Gastrocnemius medialis (tissue), 4 donors: ENCODE results near the gene OR5AR1.

Experiments
- POLR2A ChIP-seq, 2 donors: fragments of 450-650 bp; IDR thresholded peaks; one replicate each; pipeline ENCODE4 v1.6.1; 2017; ENCODE audit warnings: antibody characterized with exemption in 2 of 2, mild to moderate bottlenecking in 2 of 2, moderate library complexity in 2 of 2
- TF ChIP-seq, protein P1 (sequence below), 5 experiments: fragments of 450-650 bp in 3 of 5; fragments of 200-600 bp in 2 of 5; sonication (generic) in 2 of 5; IDR thresholded peaks in 4 of 5; conservative IDR thresholded peaks in 1 of 5; 1 replicate in 4 of 5; 2 replicates in 1 of 5; pipeline ENCODE4 v1.5.1; 2016 to 2019; ENCODE audit warnings: antibody characterized with exemption in 5 of 5, mild to moderate bottlenecking in 3 of 5, moderate library complexity in 3 of 5

DNA sequence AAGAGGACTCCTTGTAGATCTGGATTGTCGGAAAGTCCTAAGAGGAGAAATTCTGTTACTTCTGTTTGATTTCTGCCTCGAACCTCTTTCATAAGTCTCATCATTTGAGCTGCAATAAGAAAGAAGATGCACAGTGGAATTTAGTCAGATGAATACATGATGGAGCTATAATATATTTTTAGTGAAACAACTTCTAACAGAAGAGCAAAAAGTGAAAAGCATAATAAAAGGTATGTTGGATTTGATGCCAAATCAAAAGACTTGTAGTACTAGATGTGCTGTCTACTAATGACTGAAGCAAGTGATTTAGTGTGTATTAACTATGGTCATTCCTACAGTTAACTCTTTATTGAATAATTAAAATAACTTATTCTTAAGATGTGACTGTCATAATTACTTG is 21.1 kb upstream of the OR5AR1 start, which contains the start of gene OR5AP2:
- TF ChIP-seq, protein P1, sequence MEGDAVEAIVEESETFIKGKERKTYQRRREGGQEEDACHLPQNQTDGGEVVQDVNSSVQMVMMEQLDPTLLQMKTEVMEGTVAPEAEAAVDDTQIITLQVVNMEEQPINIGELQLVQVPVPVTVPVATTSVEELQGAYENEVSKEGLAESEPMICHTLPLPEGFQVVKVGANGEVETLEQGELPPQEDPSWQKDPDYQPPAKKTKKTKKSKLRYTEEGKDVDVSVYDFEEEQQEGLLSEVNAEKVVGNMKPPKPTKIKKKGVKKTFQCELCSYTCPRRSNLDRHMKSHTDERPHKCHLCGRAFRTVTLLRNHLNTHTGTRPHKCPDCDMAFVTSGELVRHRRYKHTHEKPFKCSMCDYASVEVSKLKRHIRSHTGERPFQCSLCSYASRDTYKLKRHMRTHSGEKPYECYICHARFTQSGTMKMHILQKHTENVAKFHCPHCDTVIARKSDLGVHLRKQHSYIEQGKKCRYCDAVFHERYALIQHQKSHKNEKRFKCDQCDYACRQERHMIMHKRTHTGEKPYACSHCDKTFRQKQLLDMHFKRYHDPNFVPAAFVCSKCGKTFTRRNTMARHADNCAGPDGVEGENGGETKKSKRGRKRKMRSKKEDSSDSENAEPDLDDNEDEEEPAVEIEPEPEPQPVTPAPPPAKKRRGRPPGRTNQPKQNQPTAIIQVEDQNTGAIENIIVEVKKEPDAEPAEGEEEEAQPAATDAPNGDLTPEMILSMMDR (IDR thresholded peaks at IDR 0.05 in 4 of 5, conservative IDR thresholded peaks at IDR 0.05 in 1 of 5), result no peak
- TF ChIP-seq POLR2A (IDR thresholded peaks at IDR 0.05), result no peak
